Measurements from ENCODE around the gene TANC2.
"Not testable (repeated sequence)": the region's sequence is repeated elsewhere in the genome, so short reads cannot be mapped to it uniquely, and the experiment has no call there.

TANC2 gene

DNA sequence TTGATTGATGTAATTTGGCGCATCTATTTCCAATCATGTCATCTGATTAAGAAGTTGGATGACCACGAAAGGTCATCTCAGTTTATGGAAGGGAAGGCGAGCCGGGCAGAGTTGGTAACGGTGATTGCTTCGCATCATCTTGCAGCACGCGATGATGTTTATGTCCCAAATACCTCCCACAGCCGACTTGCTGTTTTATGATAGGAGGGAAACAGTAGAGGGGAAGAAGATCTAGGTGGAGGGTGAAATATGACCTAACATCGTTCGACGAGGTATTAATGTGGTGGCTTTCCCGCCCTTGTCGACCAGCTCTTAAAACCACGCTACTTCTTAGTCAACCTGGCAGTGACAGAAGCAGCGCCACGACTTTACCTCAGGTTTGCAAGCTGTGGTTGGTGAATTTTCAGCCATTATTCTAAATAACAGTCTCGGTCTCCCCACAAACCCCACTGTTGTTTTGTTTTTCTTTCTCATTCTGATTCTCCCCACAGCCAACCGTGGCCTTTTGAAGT is 805 bp upstream of the TANC2 start:
- DNase-seq, result no peak

DNA sequence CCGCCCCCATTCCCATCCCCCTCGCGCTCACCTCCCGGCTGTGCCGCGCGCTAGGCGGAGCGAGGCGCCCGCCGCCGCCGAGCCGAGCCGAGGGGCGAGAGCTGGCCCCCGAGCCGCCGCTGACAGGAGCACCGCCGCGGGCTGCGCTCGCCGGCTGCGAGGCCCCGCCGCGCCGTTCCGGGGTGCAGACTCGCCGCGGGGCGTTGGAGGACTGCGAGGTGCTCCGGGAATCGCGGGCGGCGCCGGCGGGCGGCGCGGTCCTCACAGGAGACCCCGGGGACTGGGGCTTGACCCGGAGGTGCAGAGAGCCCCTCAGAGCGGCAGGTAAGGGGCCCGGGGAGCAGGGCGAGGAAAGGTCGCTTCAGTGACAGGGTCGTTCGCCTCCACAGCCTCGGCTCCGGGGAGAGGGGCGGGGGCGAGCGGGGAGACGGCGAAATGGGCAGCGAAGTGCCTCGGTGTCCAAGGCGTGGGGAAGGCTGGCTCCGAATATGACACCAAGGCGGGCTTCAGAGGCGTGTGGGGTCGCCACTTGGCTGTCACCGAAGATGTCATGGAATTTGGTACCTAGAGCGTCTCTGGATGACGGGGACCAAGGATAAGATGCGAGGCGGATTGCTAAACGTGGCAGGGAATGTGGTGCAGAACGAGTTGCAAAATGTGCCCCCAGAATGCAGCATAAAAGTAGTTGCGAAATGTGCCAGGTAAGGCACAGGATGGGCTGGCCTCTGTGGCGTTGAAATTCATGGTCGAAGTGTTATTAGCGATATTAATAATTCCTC is 580 bp downstream of the TANC2 start:
- peak; percentile 26 for DNase-seq

DNA sequence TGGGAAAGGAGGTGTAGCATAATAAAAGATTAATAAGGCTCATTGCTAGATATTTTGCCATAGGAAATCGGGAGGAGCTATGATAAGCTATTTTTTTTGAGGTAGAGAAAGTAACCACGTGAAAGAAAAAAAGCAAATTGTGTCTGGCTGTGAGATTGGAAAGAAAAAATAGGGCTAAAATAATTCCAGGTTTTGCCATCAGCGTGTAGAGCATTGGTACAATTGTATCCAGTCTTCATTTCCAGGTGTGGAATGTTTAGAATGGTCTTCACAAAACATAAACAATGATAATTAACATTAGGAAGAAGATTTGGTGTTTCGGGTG is 1.1 kb downstream of the TANC2 start:
- no peak for DNase-seq

DNA sequence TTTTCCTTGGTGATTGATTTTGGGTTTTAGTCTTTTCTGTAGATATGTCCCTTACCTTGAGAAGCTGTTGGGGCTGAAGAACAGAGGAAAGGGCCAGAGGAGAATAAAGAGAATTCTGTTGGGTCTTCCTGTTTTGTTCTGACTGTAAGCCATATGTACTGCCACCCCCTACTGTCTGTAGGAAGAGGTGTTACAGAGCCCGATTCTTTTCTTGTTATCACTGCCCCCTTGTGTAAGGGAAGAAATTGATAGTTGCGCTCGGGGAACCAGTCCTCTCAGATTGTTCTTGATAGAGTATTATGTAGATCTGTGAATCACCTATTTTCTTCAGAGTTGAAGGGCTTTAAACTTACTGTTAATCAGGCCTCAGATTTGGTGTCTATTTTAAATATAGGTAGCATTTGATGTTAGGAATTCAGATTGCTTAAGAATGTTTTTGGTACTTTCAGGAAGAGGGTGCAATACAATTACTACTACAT is 2.4 kb downstream of the TANC2 start:
- peak; percentile 89 for DNase-seq

DNA sequence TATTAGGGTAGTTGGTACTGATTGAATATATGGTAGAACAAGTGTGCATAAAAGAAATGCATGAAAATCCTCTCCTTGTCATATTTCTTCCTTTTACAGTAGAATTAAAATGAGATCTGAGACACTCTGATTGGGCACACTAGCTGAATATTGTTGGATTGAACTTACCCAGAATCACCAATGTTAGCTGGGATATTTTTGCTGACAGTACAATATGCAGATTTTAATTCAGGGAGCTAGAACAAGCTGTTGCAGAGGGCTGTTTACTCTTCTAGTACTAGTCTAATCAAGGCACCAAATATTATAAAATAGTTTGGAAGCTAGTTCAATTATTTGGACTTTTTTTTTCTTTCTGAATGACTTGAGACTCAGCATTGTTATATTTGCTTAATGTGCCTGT is 4.6 kb downstream of the TANC2 start:
- no peak for DNase-seq

DNA sequence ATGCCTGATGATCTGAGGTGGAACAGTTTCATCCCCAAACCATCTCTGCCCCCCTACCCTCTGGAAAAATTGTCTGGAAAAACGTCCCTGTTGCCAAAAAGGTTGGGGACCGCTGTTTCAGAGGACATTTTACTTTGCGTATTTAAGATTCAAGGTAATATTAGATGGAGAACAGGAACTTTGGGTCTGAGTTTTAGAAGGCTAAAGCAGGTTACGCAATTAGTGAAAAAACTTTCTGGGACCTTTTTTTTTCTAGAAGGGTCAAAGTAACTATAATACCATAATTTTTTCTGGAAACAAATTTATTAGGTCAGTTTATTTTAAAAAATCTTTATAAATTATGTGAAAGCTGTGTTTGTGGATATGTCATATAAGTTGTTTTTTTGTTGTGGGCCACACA is 5.8 kb downstream of the TANC2 start:
- DNase-seq, result no peak

DNA sequence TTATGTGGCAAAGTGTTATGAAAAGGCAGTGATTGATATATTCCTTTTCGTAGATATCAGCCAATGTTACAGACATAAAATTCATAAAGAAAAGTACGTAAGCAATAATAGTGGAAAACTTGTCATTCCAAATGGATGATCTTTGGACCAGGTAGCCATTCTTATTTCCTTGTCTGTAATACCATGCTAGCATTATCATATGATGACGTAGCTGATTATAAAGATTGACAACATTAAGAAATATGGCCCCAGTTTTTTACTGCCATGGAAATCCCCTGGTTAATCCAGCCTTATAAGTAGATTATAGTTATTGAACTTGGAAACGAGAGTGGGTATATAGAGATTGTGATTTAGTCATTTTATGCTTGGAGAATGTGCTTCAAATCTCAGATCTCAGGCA is 8.8 kb downstream of the TANC2 start:
- no peak for DNase-seq

DNA sequence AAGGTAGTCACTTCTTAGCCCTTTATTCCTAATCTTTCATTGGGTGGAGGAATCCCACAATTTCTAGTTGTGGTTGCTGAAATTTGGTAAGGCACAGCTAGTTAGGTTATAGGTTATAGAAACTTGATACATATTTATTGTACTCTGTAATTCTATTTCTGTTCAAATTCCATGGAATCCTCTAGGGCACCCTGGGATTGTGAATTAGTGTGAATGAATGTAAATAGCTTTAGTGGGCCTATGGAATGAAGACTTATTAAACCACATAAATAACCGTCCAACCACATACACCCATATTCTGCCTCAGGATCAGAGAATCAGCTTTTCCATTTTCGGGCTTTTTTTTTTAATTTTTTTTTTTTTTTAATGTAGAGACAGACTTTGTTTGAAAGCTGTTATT is 9.2 kb downstream of the TANC2 start:
- DNase-seq, result no peak

DNA sequence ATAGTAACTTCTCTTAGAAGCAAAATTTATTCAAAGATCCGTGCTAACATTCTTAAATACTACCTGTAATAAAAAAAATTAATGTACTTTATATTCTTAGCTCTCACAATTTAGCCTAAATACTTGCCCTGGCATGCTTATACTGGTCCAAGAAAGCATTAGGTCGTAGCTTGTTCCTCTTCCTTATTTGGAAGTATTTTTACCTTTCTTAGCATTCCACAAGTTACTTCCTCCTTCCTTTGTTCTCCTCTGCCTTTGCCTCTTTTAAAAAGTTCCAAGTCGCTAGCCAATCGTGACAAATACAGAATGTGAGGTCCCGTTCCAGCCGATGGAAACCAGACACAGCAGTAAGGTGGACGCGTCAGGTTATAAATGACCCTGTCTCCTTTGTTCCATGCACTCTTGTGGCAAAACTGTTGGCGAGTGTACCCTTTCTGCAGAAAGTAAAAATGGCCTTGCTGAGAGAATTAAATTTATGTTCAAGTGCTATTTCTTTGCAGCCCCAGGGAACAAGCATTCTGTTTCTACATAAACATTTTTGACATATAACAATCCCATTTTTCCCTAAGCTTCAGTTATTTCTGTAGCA is 10.7 kb downstream of the TANC2 start:
- DNase-seq, result not testable (repeated sequence)

DNA sequence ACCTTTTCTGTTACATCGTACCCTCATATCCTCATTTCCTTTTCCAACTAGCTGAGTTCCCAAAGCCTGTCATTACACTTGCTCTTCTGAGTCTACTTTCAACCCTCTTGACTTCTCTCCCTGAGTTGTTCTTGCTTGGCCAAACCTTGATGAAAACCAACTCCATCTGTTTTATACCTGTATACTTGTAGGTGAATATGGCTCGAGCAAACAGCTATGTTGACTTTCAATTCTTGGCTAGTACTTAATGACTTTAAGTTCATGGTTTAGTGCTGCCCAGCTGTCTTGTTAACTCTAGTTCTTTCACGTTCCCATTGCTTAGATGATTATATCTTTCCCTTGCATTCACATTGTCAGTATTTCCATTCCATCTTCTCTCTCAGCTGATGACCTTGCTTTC is 14.8 kb downstream of the TANC2 start:
- DNase-seq, result no peak

DNA sequence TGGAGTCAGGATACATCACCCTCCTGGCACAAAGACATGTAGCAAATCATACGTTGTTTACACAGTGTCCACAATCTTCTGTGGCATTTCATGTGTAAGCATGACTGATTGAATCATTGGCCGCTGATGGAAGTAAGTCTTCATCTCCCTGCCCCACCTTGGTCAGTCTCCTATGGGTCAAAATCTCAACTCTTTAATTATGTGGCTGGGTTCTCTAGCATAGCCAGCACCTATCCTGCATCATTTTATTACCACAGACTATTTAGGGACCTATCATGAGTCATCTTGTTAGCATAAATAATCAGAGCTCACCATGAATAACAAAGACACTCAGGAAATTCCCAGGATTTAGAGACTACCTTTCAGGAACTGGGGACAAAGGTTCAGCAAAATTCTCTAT is 15.9 kb downstream of the TANC2 start:
- peak; percentile 34 for DNase-seq

DNA sequence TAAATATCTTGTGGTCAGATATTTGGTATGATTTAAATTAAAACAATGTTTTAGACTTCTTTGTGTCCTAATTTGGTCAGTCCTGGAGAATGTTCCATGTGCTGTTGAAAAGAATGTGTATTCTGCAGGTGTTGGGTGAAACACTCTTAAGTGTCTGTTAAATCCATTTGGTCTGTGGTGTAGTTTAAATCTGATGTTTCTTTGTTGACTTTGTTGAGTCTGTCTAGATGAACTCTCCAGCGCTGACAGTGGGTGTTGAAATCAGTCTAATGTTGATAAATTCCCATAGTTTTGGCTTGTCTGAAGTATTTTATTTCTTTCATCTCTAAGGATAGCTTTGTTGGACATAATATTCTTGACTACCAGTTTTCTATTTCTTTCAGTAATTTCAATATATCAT is 18.8 kb downstream of the TANC2 start:
- DNase-seq, result no peak

DNA sequence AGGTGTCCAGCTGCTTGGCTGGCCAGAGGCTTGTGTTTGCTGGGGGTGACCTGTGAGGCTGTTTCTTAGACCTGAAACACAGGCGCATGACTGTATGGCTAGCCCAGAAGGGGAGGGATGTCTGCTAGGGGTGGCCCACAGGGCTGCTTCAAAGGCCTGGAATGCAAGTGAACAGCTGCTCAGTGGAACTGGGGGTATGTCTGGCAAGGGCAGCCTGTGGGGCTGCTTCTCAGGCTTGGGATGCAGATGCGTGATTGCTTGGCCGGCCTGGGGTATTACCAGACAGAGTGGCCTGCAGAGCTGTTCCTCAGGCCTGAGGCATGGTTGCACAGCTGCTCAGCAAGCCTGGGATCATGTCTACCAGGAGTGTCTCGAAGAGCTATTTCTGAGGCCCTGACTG is 20.5 kb downstream of the TANC2 start:
- DNase-seq, result no peak

DNA sequence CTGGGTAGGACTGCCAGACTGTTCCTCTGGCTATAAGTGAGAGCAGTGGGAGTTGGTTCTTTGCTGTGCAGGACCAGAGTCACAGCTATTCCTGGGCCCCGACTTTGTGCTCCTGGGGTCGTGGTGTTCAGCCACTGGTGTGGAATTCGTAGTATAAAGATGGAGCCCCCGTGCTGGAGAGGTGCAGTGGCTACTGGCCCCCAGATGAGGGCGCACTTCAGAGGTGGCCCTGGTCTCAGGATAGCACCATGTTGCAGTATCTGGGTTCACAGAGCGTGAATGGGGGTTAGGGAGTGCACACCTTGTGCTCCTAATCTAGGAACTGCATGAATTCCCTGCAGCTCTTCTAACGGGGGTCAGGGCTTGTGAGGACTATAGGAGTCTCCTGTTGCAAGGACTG is 21.1 kb downstream of the TANC2 start:
- no peak for DNase-seq

DNA sequence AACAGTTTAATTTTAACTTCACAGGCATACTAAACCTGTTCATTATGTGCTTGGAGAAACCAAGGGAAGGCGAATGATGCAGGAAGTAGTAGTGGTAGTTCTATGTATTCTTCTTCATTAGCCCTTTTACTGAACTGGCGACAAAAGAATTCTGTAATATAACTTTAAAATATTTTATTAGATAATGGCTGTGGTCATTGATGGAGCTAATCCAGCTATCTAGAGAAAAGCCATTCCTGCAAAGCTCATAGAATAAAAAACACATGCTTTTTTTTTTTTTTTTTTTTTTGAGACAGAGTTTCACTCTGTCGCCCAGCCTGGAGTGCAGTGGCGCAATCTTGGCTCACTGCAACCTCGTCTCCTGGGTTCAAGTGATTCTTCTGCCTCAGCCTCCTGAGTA is 23.5 kb downstream of the TANC2 start:
- DNase-seq, result no peak

DNA sequence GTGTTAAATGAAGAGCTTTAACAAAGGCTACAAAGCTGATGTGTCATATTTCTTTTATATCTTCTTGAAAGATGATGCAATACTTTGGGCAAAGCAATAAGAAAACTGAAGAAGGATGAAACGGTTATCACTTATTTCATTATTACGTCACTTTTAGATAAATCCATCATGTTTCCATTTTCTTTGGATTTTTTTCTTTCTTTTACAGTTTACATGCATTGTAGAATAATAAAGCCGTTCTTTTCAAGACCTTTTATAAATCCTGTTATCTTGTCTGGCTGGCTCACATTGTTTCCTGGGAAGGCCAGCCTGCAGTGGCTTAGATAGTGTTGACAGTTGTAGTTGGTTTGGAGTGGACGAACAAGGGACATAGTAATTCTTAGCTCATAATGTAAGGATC is 28.9 kb downstream of the TANC2 start:
- no peak for DNase-seq

DNA sequence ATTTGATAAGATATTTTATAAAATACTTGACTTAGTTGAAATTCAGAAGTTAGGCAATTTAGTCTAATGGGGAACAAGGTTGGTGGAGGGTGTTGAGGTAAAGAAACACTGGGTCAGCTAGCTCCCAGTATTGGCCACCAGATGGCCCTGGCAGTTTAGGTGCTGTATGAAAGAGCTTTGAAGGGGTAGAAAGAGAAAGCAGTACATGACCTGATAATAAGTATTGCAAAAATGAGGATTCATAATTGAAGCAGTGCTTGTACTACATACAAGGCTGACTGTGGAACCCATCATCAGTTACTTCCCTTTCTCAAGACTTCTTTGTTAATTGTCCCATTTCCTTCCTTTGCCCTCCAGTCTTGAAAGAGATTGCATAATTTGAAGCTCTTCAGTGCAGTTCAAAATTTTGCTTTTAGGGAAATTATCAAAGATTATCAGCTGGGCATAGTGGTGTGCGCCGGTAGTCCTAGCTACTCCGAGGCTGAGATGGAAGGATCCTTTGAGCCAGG is 29.4 kb downstream of the TANC2 start:
- DNase-seq, result peak; percentile 49

DNA sequence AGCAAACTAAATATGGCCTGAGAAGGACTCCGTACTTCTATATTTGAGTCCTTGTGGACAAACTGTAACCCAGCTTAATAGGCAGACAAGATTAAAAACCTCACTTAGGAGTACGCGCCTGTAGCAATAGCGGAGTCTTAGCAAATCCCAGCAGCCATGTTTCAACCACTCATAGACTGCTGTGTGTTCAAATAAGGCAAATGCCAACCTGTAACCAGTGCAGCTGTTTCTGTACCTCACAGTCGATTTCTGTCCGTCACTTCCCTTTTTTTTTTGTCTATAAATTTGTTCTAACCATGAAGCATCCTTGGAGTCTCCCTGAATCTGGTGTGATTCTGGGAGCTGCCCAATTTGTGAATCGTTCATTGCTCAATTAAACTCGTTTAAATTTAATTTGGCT is 30.2 kb downstream of the TANC2 start:
- no peak for DNase-seq

DNA sequence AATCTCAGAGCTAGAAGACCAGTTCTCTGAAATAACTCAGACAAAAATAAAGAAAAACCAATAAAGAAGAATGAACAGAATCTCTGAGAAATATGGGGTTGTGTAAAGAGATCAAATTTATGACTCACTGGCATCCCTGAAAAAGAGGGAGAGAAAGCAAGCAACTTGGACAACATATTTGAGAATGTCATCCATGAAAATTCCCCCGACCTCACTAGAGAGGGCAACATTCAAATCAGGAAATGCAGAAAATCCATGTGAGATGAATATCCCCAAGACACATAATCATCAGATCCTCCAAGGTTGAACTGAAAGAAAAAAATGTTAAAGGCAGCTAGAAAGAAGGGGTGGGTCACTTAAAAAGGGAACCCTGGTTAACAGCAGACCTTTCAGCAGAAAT is 32.1 kb downstream of the TANC2 start:
- peak; percentile 22 for DNase-seq

DNA sequence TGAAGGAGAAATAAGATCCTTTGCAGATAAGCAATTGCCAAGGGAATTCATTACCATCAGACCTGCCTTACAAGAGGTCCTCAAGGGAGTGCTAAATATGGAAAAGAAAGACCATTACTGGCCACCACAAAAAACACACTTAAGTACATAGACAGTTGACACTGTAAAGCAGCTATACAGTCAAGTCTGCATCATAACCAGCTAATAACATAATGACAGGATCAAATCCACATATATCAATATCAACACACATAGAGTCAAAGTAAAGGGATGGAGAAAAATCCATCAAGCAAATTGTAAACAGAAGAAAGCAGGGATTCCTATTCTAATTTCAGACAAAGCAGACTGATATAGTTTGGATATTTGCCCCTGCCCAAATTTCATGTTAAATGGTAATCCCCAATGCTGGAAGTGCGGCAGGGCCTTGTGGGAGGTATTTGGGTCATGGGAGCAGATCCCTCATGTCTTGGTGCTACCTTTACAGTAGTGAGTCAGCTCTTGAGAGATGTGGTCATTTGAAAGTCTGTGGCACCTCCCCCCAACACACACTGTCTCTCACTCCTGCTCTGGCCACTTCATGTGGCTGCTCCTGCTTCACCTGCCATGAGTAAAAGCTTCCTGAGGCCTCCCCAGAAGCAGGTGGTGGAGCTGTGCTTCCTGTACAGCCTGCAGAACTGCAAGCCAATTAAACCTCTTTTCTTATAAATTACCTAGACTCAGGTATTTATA is 32.8 kb downstream of the TANC2 start:
- DNase-seq, result no peak

DNA sequence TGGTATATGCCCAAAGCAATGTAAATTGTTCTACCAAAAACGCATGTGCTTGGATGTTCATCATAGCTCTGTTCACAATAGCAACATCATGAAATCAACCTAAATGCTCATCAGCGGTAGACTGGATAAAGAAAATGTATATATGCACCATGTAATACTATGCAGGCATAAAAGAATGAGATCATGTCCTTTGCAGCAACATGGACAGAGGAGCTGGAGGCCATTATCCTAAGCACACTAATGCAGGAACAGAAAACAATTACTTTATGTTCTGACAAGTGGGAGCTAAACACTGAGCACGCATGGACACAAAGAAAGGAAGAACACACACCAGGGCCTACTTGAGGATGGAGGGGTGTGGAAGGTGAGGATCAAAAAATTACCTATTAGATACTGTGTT is 33.7 kb downstream of the TANC2 start:
- no peak for DNase-seq

DNA sequence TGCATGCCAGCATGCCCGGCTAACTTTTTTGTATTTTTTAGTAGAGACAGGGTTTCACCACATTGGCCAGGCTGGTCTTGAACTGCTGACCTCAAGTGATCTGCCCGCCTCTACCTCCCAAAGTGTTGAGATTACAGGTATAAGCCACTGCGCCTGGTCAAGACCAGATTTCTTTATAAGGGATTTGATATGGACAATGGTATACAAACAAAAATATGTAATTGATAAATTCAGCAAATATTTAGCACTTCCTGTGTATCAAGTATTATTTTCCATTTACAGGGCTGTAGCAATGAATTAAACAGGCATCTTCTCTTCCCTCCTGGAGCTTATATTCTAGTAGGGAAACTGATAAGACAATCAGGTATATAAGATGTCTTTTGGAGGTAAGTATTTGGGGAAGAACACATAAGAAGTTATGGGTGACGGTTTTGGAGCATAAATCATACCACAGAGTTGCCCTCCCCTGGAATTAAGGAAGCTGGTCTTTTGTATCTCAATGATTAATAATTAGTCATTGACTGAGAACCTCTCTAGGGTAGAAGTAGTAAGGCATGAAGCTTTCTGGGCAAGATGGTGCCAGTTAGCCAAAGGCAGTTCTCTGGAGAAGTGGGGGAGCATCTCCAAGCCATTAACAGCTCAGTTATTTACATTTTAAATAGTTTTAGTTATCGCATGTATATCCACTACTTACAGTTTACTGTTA is 35.8 kb downstream of the TANC2 start:
- peak; percentile 41 for DNase-seq

DNA sequence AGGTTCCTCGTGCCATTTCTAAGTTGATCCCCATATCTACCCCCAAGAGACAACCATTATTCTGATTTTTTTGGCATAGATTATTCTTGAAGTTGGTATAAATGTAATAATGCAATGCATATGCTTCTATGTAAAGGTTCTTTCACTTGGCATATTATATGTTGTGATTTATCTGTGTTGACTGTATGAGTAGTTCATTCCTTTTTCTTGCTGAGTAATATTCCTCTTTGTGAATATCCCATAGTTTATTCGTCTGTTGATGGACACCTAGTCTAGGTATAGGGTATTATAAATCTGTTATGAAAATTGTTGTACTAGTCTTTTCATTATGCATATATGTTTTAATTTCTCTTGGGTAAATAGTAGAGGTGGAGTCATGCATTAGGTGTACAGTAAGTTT is 36.6 kb downstream of the TANC2 start:
- no peak for DNase-seq
